Fibroblast of villous mesenchyme (primary cell): ENCODE measurements around the gene ESPN. TPM values are rescaled to one million over a fixed set of nuclear protein-coding genes. Genes with fewer than 3 reads are reported as not detected.

Experiments used
- DNase-seq: peaks from one replicate; pipeline ENCODE4 v3.0.0-alpha.2; 2010; ENCODE audit warnings: low read depth
- H3K4me3 ChIP-seq: 2 replicates; pipeline ENCODE4 v1.5.1; 2011; ENCODE audit warnings: low read depth, mild to moderate bottlenecking, low read length
- total RNA-seq: library from RNA; depleted of rRNA; stranded (reverse); fragments of >200 nt; gene quantifications from 2 replicates; pipeline ENCODE4 v1.2.3, GENCODE V29; 2012
- TF ChIP-seq, protein P1 (sequence below): IDR thresholded peaks from 2 replicates; pipeline ENCODE4 v1.5.1; 2012; ENCODE audit warnings: low read depth, mild to moderate bottlenecking, low read length; ENCODE audit not compliant: insufficient read depth

The ESPN gene
- total RNA-seq, 1 donor, result not detected

DNA sequence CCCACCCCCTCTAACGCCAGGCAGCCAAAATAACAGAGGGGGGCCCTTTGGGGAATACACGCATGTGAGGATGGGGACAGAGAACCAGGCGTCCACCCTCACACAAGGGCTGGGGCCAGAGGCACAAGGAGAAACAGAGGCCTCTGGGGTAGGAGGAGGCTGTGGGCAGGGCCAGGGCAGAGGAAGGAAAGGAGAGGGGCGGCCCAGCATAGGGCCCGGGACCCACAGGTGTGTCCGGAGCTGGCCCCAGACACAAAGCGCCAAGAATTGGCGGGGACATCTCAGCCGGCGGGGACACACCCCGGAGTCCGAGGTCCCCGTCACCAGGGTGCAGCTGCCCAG is 60.2 kb downstream of the ESPN start:
- TF ChIP-seq, protein P1, sequence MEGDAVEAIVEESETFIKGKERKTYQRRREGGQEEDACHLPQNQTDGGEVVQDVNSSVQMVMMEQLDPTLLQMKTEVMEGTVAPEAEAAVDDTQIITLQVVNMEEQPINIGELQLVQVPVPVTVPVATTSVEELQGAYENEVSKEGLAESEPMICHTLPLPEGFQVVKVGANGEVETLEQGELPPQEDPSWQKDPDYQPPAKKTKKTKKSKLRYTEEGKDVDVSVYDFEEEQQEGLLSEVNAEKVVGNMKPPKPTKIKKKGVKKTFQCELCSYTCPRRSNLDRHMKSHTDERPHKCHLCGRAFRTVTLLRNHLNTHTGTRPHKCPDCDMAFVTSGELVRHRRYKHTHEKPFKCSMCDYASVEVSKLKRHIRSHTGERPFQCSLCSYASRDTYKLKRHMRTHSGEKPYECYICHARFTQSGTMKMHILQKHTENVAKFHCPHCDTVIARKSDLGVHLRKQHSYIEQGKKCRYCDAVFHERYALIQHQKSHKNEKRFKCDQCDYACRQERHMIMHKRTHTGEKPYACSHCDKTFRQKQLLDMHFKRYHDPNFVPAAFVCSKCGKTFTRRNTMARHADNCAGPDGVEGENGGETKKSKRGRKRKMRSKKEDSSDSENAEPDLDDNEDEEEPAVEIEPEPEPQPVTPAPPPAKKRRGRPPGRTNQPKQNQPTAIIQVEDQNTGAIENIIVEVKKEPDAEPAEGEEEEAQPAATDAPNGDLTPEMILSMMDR, result no peak
- no peak for DNase-seq
- no peak overlapping the region for H3K4me3 ChIP-seq

DNA sequence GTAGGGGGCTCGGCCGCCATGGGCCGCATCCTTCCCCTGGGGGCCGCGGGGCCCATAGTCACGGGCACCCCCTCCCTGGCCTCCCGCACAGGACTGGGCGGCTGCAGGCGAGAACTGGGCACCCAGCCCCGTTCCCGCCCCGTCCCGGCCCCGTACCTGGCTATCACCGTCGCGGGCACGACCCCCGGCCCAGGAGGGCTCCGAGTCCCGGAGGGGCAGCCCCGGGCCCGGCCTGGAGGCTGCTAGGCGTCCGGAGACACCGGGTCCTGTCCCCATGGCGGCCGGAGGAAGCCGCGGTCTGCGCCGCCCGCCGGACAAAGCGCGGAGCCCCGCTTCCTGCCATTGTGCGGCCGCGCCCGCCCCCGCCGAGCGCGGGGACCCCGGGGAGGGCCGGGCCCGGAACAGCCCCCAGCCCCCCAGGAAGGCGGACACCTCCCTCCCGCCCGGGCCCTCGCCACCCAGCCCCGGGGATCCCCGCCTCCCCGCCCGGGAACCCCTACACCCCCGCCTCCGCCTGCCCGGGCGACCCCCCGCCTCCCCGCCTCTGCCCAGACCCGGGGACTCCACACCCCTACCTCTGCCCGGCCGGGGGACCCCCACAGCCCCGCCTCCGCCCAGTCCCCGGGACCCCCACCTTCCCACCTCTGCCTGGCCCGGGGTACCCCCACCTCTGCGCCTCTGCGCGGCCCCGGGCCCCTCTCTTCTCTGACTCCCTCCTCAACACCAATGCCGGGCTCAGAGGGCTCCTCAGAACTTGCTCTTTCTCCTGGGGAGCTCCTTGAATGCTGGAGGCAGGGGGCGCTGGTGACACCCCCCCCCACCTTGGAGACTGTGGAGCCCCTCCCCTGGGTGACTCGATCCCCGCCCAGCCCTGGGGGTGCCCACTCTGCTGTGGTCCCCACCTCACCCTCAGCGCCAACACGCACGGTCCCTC is 60.9 kb downstream of the ESPN start:
- DNase-seq, result no peak
- H3K4me3 ChIP-seq, result peak overlapping the region; percentile 27
- TF ChIP-seq, protein P1, result no peak

DNA sequence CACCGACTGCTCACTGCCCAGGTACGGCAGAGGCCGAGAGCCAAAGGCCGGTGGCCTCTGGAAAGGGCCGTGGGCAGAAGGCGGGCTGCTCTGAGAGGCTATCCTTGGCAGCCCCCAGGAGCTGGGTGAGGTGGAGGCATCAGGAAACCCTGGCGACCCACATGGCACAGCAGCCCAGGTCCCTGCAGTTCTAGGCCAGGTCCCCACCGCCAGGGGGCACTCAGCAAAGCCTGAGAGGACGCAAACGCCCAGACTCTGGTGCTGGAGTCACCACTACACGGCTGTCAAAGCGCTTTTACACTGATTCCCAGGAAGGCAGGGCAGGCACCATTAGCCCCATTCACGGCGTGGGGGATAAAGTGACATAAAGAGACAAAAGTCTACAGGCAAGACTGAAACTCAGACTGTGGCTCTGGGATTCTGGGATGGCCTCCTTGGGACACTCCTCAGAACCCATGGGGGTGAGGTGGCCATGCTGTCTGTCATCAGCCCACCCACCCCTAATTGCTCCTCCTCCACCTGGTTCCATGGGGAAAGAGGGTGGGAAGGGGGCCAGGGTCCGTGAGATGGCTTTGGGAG is 61.9 kb downstream of the ESPN start:
- peak; percentile 73 for DNase-seq
- TF ChIP-seq, protein P1, result peak; percentile 86

DNA sequence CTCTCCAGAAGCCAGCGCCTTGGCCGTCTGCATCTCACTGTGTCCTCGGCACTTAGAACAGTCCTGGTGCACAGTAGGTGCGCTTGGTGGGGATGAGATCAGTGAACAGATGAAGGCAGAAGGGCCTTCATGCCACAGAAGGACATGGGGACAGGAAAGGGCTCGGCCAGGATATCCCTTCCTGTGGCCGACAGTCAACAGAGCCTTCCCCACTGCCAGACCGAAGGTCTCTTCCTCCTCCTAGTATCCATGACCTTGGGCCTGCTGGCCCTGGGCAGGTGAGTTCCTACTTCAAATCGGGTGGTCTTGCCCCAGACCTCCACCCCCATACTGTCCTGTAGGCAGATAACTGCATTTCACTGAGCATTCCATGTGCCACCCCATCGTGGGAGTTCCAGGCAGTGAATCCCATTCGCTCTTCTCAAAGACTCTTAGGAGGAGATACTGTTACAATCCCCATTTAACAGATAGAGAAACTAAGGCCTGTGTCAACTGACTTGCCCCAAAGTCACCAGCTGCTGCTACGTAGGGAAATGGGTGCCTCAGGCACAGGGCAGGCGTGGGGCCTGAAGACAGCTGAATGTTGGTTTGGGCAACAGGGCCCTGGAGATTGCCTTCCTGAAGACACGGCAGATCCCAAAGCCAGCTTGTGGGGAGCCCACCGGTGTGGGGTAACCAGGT is 63.4 kb downstream of the ESPN start:
- H3K4me3 ChIP-seq, result no peak overlapping the region
- TF ChIP-seq, protein P1, result no peak
- DNase-seq, result no peak

More for the DNA sequence above, 61.9 kb downstream of the ESPN start:
- H3K4me3 ChIP-seq, result no peak overlapping the region

DNA sequence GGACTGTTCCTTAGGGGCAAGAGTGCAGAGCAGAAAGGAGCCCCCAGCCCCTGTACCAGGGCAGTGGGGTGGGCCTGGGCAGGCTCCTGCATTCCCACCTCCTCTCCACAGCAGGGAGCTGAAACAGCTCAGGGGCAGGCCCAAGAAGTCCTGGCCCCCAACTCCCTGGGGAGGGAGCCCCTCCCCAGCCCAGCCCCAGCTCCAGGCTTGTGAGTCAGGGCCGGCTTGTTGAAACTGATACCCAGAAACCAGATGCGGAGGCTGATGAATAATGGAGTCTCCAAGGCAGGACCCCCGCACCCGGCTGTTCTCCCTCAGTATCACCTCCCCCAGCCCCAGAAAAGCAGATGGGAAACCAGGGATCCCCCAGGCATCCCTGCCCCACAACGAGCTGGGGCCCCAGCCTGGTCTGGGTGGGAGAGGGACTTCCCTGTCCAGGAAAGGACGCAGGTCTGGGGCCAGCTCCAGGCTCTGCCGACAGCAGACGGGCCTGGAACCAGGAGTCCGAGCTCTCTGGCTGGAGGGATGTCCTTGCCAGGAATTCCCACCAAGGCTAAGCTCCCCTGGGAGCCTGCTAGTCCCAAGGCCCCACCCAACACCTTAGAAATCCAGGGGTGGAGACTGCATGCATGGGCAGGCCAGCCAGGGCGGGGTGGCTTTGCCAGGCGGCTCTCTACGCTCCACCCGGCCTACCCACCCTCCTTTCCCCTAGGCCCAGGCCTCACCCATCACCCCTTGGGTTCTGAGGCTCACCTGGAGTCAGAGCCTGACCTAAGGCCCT is 64.2 kb downstream of the ESPN start:
- H3K4me3 ChIP-seq, result no peak overlapping the region
- DNase-seq, result no peak
- TF ChIP-seq, protein P1, result no peak

DNA sequence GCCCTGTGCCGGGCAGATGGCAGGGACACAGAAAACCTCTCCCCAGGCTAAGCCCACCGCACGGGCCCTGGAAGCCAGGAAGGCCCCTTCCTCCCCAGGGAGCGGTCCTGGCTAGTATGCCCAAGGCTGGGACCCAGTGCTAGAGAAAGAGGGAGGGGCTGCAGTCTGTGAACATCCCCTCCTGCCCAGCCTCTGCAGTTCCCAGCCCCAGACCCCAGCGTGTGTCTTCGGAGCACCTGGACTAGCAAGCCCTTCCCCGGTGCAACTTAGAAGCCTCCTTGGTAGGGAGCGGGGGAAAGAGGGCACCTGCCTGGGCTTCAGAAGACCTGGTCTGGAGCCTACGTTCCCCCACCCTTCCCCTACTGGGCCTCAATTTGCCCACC is 64.8 kb downstream of the ESPN start:
- TF ChIP-seq, protein P1, result no peak
- no peak for DNase-seq
- no peak overlapping the region for H3K4me3 ChIP-seq
